IMR-90 (cell line): Measurements from ENCODE around the gene BRWD1. TPM values are rescaled to one million over a fixed set of nuclear protein-coding genes. Genes with fewer than 3 reads are reported as not detected.

Experiments
- ATAC-seq: fragments of 200-7000 bp; cut with Tn5 transposase; 2 replicates; pipeline ENCODE4 v1.9.1; 2020; ENCODE audit warnings: low read depth, mild to moderate bottlenecking, moderate library complexity
- BruUV-seq: library from RNA; stranded (reverse); fragments of 400-500 nt; replicated peaks from 2 replicates; lab custom pipeline; 2021; lab: Mats Ljungman, UMichigan
- CTCF ChIA-PET: fragments of 300-600 bp; formaldehyde crosslinking; extraction: SDS; loops from one replicate; lab custom pipeline; 2021; ENCODE audit warnings: antibody characterized with exemption; lab: Yijun Ruan, JAX
- POLR2A ChIA-PET: fragments of 300-600 bp; sonication (Branson Sonifier 250); formaldehyde crosslinking; loops from one replicate; lab custom pipeline; 2022; ENCODE audit warnings: antibody characterized with exemption; ENCODE audit not compliant: unreplicated experiment; lab: Charles Lee
- DNase-seq: peaks from one replicate; pipeline ENCODE4 v3.0.0; 2013
- H2AFZ ChIP-seq: replicated peaks from 2 replicates; pipeline ENCODE3; 2013; ENCODE audit warnings: low read length, mild to moderate bottlenecking; ENCODE audit not compliant: poor library complexity
- H2AK5ac ChIP-seq: 2 replicates; pipeline ENCODE4 v1.6.1; 2013; ENCODE audit warnings: low read depth, low read length, inconsistent platforms
- H2AK9ac ChIP-seq: replicated peaks from 2 replicates; pipeline ENCODE3; 2013; ENCODE audit warnings: mild to moderate bottlenecking, low read depth, low read length, moderate library complexity; ENCODE audit not compliant: poor library complexity
- H2BK120ac ChIP-seq: 2 replicates; pipeline ENCODE4 v1.6.1; 2013; ENCODE audit warnings: low read depth, low read length, inconsistent platforms
- H2BK15ac ChIP-seq: 3 replicates; pipeline ENCODE4 v1.6.1; 2013; ENCODE audit warnings: low read depth, low read length, inconsistent platforms
- H2BK20ac ChIP-seq: 2 replicates; pipeline ENCODE4 v1.6.1; 2013; ENCODE audit warnings: low read depth, mild to moderate bottlenecking, inconsistent platforms, low read length, moderate library complexity
- H2BK5ac ChIP-seq: 2 replicates; pipeline ENCODE4 v1.6.1; 2013; ENCODE audit warnings: mild to moderate bottlenecking, low read depth, low read length, inconsistent platforms; ENCODE audit not compliant: poor library complexity, severe bottlenecking
- H3K14ac ChIP-seq: replicated peaks from 2 replicates; pipeline ENCODE4 v1.6.1; 2013; ENCODE audit warnings: low read depth, low read length, inconsistent platforms
- H3K18ac ChIP-seq: 2 replicates; pipeline ENCODE4 v1.6.1; 2013; ENCODE audit warnings: low read depth, low read length, control low read depth
- H3K23ac ChIP-seq: 2 replicates; pipeline ENCODE4 v1.6.1; 2013; ENCODE audit warnings: low read depth, low read length, inconsistent platforms
- H3K27ac ChIP-seq: 2 replicates; pipeline ENCODE4 v1.5.1; 2013; ENCODE audit warnings: mild to moderate bottlenecking, control low read depth, low read length; ENCODE audit not compliant: insufficient read depth
- H3K27me3 ChIP-seq: 2 replicates; pipeline ENCODE4 v1.6.1; 2013; ENCODE audit warnings: low read length; ENCODE audit not compliant: control insufficient read depth, insufficient read depth
- H3K36me3 ChIP-seq: 2 replicates; pipeline ENCODE4 v1.6.1; 2013; ENCODE audit warnings: low read length, mixed read lengths; ENCODE audit not compliant: control insufficient read depth, insufficient read depth
- H3K4ac ChIP-seq: 2 replicates; pipeline ENCODE4 v1.6.1; 2013; ENCODE audit warnings: low read depth, low read length, inconsistent platforms
- H3K4me1 ChIP-seq: 2 replicates; pipeline ENCODE4 v1.6.1; 2013; ENCODE audit warnings: low read length, mixed read lengths; ENCODE audit not compliant: control insufficient read depth, insufficient read depth
- H3K4me2 ChIP-seq: 2 replicates; pipeline ENCODE4 v1.6.1; 2013; ENCODE audit warnings: low read depth, mild to moderate bottlenecking, control low read depth, low read length, moderate library complexity
- H3K4me3 ChIP-seq: 2 replicates; pipeline ENCODE4 v1.5.1; 2013; ENCODE audit warnings: low read depth, mild to moderate bottlenecking, control low read depth, low read length, moderate library complexity; ENCODE audit not compliant: insufficient read depth
- H3K56ac ChIP-seq: 2 replicates; pipeline ENCODE4 v1.6.1; 2013; ENCODE audit warnings: low read length, inconsistent platforms; ENCODE audit not compliant: insufficient read depth; ENCODE audit errors: extremely low read depth
- H3K79me1 ChIP-seq, 2 experiments: 2 replicates each; pipeline ENCODE4 v1.6.1; 2013; ENCODE audit warnings: low read length in 2 of 2, inconsistent platforms in 1 of 2, low read depth in 1 of 2
- H3K9ac ChIP-seq: 2 replicates; pipeline ENCODE4 v1.6.1; 2013; ENCODE audit warnings: low read depth, low read length, control low read depth
- H3K9me1 ChIP-seq: 2 replicates; pipeline ENCODE4 v1.6.1; 2013; ENCODE audit warnings: low read length, inconsistent platforms; ENCODE audit not compliant: insufficient read depth
- H3K9me3 ChIP-seq: 2 replicates; pipeline ENCODE4 v1.6.1; 2013; ENCODE audit warnings: low read length; ENCODE audit not compliant: control insufficient read depth, insufficient read depth
- H4K20me1 ChIP-seq: 2 replicates; pipeline ENCODE4 v1.6.1; 2013; ENCODE audit warnings: low read length, inconsistent platforms; ENCODE audit not compliant: insufficient read depth
- H4K5ac ChIP-seq: 2 replicates; pipeline ENCODE4 v1.6.1; 2013; ENCODE audit warnings: mild to moderate bottlenecking, low read depth, low read length, control low read depth
- H4K8ac ChIP-seq, 2 experiments: 2 replicates each; pipeline ENCODE4 v1.6.1; 2013; ENCODE audit warnings: low read depth in 2 of 2, low read length in 2 of 2, control low read depth in 1 of 2, inconsistent platforms in 1 of 2
- H4K91ac ChIP-seq: 2 replicates; pipeline ENCODE4 v1.6.1; 2013; ENCODE audit warnings: low read depth, low read length, inconsistent platforms; ENCODE audit not compliant: insufficient read depth
- BHLHE40 ChIP-seq: fragments of 150-350 bp; IDR thresholded peaks from 2 replicates; pipeline ENCODE4 v1.6.1; 2016; ENCODE audit warnings: mild to moderate bottlenecking, low read depth, low read length
- FOS ChIP-seq: fragments of 150-350 bp; IDR thresholded peaks from 2 replicates; pipeline ENCODE4 v1.6.1; 2016; ENCODE audit warnings: low read depth, low read length
- RFX5 ChIP-seq: IDR thresholded peaks from 2 replicates; pipeline ENCODE4 v1.8.0; 2012; ENCODE audit warnings: low read depth, mild to moderate bottlenecking, low read length, moderate library complexity
- SMC3 ChIP-seq: fragments of 150-350 bp; IDR thresholded peaks from 2 replicates; pipeline ENCODE4 v1.6.1; 2016; ENCODE audit warnings: low read depth, mild to moderate bottlenecking, antibody characterized with exemption, low read length, moderate library complexity
- USF2 ChIP-seq: fragments of 150-350 bp; IDR thresholded peaks from 2 replicates; pipeline ENCODE4 v1.6.1; 2017; ENCODE audit warnings: mild to moderate bottlenecking, antibody characterized with exemption, low read length, low read depth
- WGBS, 2 experiments: methylation state at CpG; one replicate each; pipeline versions ENCODE4 v1.1.5 to v1.1.7; 2013; ENCODE audit warnings: missing lambda C conversion rate in 2 of 2; ENCODE audit not compliant: insufficient read length in 1 of 2; ENCODE audit errors: extremely low coverage in 2 of 2; 5-methylcytosine and 5-hydroxymethylcytosine counted together
- dilution Hi-C: fragments of 300-500 bp; cut with HindIII; formaldehyde crosslinking; loops from one replicate; pipeline ENCODE4 v1.14.3; 2018; ENCODE audit warnings: low sequenced_read_pairs; ENCODE audit not compliant: unreplicated experiment
- in situ Hi-C: fragments of 300-500 bp; cut with MboI; formaldehyde crosslinking; loops from 3 replicates; pipeline ENCODE4 v1.14.3; 2019; ENCODE audit warnings: low sequenced_read_pairs, inconsistent platforms, mixed read lengths
- intact Hi-C: fragments of 100-400 bp; cut with micrococcal nuclease; formaldehyde crosslinking; loops from 2 replicates; pipeline ENCODE4 v1.10.0; 2022
- polyA plus RNA-seq, 3 experiments: library from polyadenylated mRNA; depleted of rRNA; stranded (reverse); fragments of >200 nt; gene quantifications; 2 replicates each; pipeline ENCODE4 v1.2.3, GENCODE V29; 2012; ENCODE audit warnings: low replicate concordance in 1 of 3
- total RNA-seq: library from RNA; depleted of rRNA; stranded (reverse); fragments of >200 nt; gene quantifications from 2 replicates; pipeline ENCODE4 v1.2.3, GENCODE V29; 2012

Gene BRWD1
- total and polyA plus RNA-seq, 2 of the 4 experiments (the other 2 are of a cell fraction), result 6.7 to 28.7 TPM

- no peak overlapping the region for H3K56ac ChIP-seq
- ChIA-PET POLR2A (no interaction called here), CTCF (no interaction called here)
- H2BK20ac ChIP-seq, result no peak overlapping the region
- intact Hi-C loops (no loop called here), dilution Hi-C loops (no loop called here), in situ Hi-C loops (no loop called here)
- H4K5ac ChIP-seq, result no peak overlapping the region
- H3K9me3 ChIP-seq, result no peaks in the 10 kb centered on the region
- peaks cover 20% of the 10 kb centered on the region for H3K36me3 ChIP-seq
- H3K4me1 ChIP-seq, result no peaks in the 10 kb centered on the region
- no peak for DNase-seq
- no peak overlapping the region for H3K9ac ChIP-seq
- no peak for TF ChIP-seq BHLHE40
- TF ChIP-seq SMC3, result no peak
- no peak for TF ChIP-seq USF2
- TF ChIP-seq RFX5, result no peak
- no peak for TF ChIP-seq FOS
- no peak for ATAC-seq
- H3K9me1 ChIP-seq, result no peaks in the 10 kb centered on the region; the same call in 1 of the 2 replicates
- H2BK120ac ChIP-seq, result no peak overlapping the region
- no peak overlapping the region for H4K8ac ChIP-seq
- WGBS, 2 experiments, result no CpG with 5 or more reads among the region's 3 CpGs
- no peak overlapping the region for H3K4me3 ChIP-seq
- H2AK5ac ChIP-seq, result no peak overlapping the region
- H3K4me2 ChIP-seq, result no peak overlapping the region
- no peak overlapping the region for H3K27ac ChIP-seq
- no peak overlapping the region for H2BK5ac ChIP-seq
- no peak overlapping the region for H3K14ac ChIP-seq
- H4K91ac ChIP-seq, result no peak overlapping the region
- no peaks in the 10 kb centered on the region; a peak in 2 of 4 replicates for H3K79me1 ChIP-seq
- H3K18ac ChIP-seq, result no peak overlapping the region
- H2BK15ac ChIP-seq, result no peak overlapping the region
- H4K20me1 ChIP-seq, result no peaks in the 10 kb centered on the region
- H3K27me3 ChIP-seq, result no peaks in the 10 kb centered on the region
- no peak overlapping the region for H2AFZ ChIP-seq
- no peak overlapping the region for H3K4ac ChIP-seq
- no TSS peak for BruUV-seq
- no peak overlapping the region for H2AK9ac ChIP-seq
- H3K23ac ChIP-seq, result no peak overlapping the region
These were observed 91.4 kb downstream of the BRWD1 start for GRCh38 chr21:39221997-39222486.
